ENCODE measurements around the gene IFI44L.

GRCh38 chr1:78672428-78672827, 52.2 kb downstream of the IFI44L start:
- TF ChIP-seq, protein P1, sequence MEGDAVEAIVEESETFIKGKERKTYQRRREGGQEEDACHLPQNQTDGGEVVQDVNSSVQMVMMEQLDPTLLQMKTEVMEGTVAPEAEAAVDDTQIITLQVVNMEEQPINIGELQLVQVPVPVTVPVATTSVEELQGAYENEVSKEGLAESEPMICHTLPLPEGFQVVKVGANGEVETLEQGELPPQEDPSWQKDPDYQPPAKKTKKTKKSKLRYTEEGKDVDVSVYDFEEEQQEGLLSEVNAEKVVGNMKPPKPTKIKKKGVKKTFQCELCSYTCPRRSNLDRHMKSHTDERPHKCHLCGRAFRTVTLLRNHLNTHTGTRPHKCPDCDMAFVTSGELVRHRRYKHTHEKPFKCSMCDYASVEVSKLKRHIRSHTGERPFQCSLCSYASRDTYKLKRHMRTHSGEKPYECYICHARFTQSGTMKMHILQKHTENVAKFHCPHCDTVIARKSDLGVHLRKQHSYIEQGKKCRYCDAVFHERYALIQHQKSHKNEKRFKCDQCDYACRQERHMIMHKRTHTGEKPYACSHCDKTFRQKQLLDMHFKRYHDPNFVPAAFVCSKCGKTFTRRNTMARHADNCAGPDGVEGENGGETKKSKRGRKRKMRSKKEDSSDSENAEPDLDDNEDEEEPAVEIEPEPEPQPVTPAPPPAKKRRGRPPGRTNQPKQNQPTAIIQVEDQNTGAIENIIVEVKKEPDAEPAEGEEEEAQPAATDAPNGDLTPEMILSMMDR (IDR thresholded peaks at IDR 0.05; ENCODE audit: insufficient read depth, low read length, poor library complexity, severe bottlenecking): no peak
- TF ChIP-seq EZH2phosphoT487 (conservative IDR thresholded peaks at IDR 0.05; ENCODE audit: low read length): no peak

All from SU-DHL-6 (cell line).